T-helper 1 cell treated with Interleukin-12 subunit alpha and Interleukin-12 subunit beta and Interleukin-4 antibody, amounts not matched to agents 30 μg/mL and 1 μg/mL, for 36 hours (primary cell): ENCODE results near the gene CAMKK2.

ENCODE experiments used
- H3K27ac Mint-ChIP-seq: one replicate; pipeline ENCODE4 v1.8.0; 2021; ENCODE audit warnings: mild to moderate bottlenecking, mixed read lengths
- H3K27me3 Mint-ChIP-seq: one replicate; pipeline ENCODE4 v1.8.0; 2021; ENCODE audit warnings: low read depth, mixed read lengths
- H3K36me3 Mint-ChIP-seq: one replicate; pipeline ENCODE4 v1.8.0; 2021; ENCODE audit warnings: low read depth, mixed read lengths
- H3K4me1 Mint-ChIP-seq: one replicate; pipeline ENCODE4 v1.8.0; 2021; ENCODE audit warnings: low read depth, mixed read lengths
- H3K4me3 Mint-ChIP-seq: one replicate; pipeline ENCODE4 v1.8.0; 2021; ENCODE audit warnings: mild to moderate bottlenecking, moderate library complexity, mixed read lengths
- H3K9me3 Mint-ChIP-seq: one replicate; pipeline ENCODE4 v1.8.0; 2021; ENCODE audit warnings: mixed read lengths

The CAMKK2 gene

DNA sequence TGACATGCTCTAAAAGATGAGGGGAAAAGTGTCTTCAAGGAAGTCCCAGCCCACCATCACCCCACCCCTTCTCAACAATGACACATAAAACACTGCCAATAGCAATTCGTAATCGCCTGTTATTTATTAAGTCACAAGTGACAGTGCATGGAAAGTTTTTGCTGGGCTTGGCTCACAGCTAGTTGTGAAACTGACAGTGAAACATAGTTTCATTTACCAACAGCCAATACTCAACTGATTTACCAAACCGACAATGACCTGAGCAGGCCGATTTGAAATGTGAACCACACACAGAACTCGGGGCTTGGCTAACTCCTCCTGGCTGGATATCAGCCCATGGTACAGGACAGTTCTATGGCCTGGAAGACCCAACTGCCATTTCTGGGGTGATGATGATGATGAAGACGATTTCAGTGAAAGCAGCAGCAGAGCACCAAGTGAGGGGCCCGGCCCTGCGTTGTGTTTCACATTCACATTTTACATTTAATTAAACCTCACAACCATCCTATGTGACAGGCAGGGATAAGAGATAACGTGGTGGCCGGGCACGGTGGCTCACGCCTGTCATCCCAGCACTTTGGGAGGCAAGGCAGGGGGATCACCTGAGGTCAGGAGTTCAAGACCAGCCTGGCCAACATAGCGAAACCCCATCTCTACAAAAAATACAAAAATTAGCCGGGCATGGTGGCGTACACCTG is 42.7 kb downstream of the CAMKK2 start:
- Mint-ChIP-seq H3K4me3 (no peak overlapping the region), H3K9me3 (no peaks in the 10 kb centered on the region), H3K4me1 (peaks cover 4% of the 10 kb centered on the region), H3K36me3 (peaks cover 48% of the 10 kb centered on the region), H3K27me3 (no peaks in the 10 kb centered on the region), H3K27ac (no peak overlapping the region)

GRCh38 chr12:121252712-121253345 is 43.7 kb downstream of the CAMKK2 start:
- Mint-ChIP-seq H3K4me1 (peaks cover 4% of the 10 kb centered on the region), H3K27me3 (no peaks in the 10 kb centered on the region), H3K9me3 (no peaks in the 10 kb centered on the region), H3K4me3 (no peak overlapping the region), H3K36me3 (peaks cover 45% of the 10 kb centered on the region), H3K27ac (no peak overlapping the region)

- no peak overlapping the region for H3K27ac Mint-ChIP-seq
- peaks cover 4% of the 10 kb centered on the region for H3K4me1 Mint-ChIP-seq
- H3K9me3 Mint-ChIP-seq: no peaks in the 10 kb centered on the region
- H3K27me3 Mint-ChIP-seq: no peaks in the 10 kb centered on the region
- H3K36me3 Mint-ChIP-seq: peaks cover 44% of the 10 kb centered on the region
- no peak overlapping the region for H3K4me3 Mint-ChIP-seq
These were observed 44.7 kb downstream of the CAMKK2 start for GRCh38 chr12:121251838-121252237.

DNA sequence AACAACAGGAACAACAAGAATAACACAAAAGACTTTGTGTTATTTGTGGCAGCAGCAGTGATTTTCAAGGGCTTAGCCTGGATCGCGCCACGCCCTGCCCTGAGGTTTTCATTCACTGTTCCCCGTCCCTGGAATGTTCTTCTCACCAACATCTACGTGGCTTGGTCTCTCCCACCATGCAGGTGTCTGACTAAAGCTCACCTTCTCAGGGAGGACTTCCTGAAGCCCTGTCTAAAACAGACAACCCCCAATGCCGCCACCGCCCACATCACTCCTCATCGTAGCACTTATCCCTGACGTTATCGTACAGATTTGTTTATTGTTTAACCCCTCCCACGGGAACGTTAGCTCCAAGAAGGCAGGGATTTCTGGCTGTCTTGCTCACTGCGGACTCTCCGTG is 46.1 kb downstream of the CAMKK2 start:
- Mint-ChIP-seq H3K27ac (no peak overlapping the region), H3K9me3 (no peaks in the 10 kb centered on the region), H3K4me3 (no peak overlapping the region), H3K27me3 (no peaks in the 10 kb centered on the region), H3K4me1 (peaks cover 4% of the 10 kb centered on the region), H3K36me3 (peaks cover 38% of the 10 kb centered on the region)

DNA sequence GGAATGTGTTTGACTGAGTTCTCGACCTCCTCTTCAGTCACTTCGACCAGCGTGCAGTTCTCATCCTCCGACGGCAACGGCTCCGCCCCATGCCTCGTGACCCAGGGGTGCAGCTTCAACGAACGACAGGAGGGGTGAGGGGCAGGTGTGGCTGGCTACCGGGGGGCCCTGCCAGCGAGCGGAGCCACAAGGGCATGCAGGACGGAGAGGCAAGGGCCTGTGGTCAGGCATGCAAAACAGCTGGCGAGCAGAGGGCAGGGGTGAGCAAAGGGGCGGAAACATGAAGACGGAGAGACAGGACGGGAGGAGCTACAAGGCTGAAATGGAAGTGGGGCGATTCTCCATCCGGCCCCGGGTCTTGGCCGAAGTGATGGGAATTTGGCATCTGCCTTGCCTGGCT is 47.9 kb downstream of the CAMKK2 start:
- Mint-ChIP-seq H3K36me3 (peaks cover 30% of the 10 kb centered on the region), H3K27me3 (no peaks in the 10 kb centered on the region), H3K9me3 (no peaks in the 10 kb centered on the region), H3K27ac (no peak overlapping the region), H3K4me1 (no peaks in the 10 kb centered on the region), H3K4me3 (no peak overlapping the region)

- H3K36me3 Mint-ChIP-seq: peaks cover 22% of the 10 kb centered on the region
- no peaks in the 10 kb centered on the region for H3K4me1 Mint-ChIP-seq
- no peak overlapping the region for H3K4me3 Mint-ChIP-seq
- H3K27me3 Mint-ChIP-seq: no peaks in the 10 kb centered on the region
- H3K27ac Mint-ChIP-seq: peak overlapping the region; percentile 10
- H3K9me3 Mint-ChIP-seq: no peaks in the 10 kb centered on the region
These were observed 49.5 kb downstream of the CAMKK2 start for GRCh38 chr12:121246893-121247557.

DNA sequence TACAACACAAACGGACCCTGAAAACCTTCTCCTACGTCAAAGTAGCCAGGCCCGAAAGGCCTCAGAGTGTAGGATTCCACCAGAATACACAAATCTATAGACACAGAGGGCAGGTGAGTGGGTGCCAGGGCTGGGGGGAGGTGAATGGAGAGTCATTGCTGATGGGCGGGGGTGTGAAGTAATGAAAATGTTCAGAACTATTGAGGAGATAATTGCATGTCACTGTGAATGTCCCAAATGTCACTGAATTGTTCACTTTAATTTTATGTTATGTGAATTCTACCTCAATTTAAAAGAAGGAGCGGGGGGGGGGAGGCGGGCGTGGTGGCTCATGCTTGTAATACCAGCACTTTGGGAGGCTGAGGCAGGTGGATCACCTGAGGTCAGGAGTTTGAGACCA is 50.6 kb downstream of the CAMKK2 start:
- Mint-ChIP-seq H3K27me3 (no peaks in the 10 kb centered on the region), H3K4me3 (no peak overlapping the region), H3K4me1 (peaks cover 4% of the 10 kb centered on the region), H3K9me3 (no peaks in the 10 kb centered on the region), H3K36me3 (peaks cover 23% of the 10 kb centered on the region), H3K27ac (no peak overlapping the region)

DNA sequence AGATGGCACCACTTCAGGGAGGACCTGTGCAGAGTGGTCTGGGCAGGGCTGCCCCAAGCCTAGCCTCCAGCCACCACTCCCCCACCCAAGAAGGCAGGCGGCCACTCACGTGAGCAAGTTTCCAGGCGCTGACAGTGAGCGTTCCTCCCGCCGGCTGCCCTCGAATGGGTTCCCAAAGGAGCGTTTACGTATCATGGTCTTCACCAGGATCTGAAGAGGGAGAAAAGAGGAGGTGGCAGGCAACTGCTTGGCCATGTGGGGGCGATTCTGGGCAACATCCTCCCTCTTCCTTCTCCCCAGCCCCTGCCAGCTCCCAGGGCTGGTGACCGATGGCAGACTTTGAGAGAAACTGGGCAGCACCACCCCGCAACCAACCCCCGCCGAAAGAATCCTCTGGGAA is 51.5 kb downstream of the CAMKK2 start:
- no peaks in the 10 kb centered on the region for H3K27me3 Mint-ChIP-seq
- peaks cover 11% of the 10 kb centered on the region for H3K4me1 Mint-ChIP-seq
- no peaks in the 10 kb centered on the region for H3K9me3 Mint-ChIP-seq
- H3K4me3 Mint-ChIP-seq: no peak overlapping the region
- no peak overlapping the region for H3K27ac Mint-ChIP-seq
- H3K36me3 Mint-ChIP-seq: peaks cover 23% of the 10 kb centered on the region

DNA sequence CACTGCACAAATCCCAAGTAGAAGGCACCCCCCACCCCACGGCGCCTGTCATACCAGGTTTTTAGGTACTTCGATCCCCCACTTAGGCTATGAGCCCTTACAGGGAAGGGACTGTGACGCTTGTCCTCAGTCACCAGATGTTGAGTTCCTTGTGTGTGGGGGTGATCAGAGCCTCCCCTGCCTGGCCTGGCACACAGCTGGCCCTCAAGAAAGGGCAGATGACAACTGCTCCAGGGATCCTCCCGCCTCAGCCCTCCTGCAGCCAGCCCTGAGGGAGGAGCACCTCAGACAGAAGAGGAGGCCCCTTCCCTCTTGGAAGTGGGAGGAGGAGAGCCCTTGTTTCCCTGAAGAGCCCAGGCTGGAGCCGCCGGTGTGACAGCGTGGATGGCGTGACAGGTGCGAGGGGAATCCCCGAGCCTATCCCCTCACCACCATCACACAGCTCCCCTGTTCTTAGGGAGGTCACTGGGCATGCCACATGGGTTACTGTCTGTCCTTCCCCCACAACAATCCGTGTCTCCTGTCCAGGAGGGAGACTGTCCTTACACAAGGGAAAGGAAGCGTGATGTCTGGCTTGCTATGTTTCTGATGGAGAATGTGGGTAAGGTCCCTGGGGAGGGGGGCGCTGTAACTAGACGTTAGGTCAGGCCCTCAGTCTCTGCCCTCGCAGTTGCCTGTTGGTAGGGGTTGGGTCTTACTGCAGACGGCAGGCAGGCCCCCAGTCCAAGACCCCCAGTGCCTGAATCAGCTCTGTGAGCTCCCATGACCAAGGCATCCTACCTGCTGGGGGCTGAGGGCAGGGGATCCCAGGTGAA is 55.1 kb downstream of the CAMKK2 start:
- H3K36me3 Mint-ChIP-seq: peaks cover 20% of the 10 kb centered on the region

GRCh38 chr12:121240484-121241101 is 55.9 kb downstream of the CAMKK2 start:
- Mint-ChIP-seq H3K9me3 (no peaks in the 10 kb centered on the region), H3K4me1 (peaks cover 32% of the 10 kb centered on the region), H3K27ac (peak overlapping the region; percentile 86), H3K27me3 (no peaks in the 10 kb centered on the region), H3K36me3 (peaks cover 21% of the 10 kb centered on the region), H3K4me3 (peak overlapping the region; percentile 72)

More for the DNA sequence above, 55.1 kb downstream of the CAMKK2 start:
- Mint-ChIP-seq H3K4me1 (peaks cover 27% of the 10 kb centered on the region), H3K4me3 (peak overlapping the region; percentile 72), H3K9me3 (no peaks in the 10 kb centered on the region), H3K27ac (peak overlapping the region; percentile 86), H3K27me3 (no peaks in the 10 kb centered on the region)

DNA sequence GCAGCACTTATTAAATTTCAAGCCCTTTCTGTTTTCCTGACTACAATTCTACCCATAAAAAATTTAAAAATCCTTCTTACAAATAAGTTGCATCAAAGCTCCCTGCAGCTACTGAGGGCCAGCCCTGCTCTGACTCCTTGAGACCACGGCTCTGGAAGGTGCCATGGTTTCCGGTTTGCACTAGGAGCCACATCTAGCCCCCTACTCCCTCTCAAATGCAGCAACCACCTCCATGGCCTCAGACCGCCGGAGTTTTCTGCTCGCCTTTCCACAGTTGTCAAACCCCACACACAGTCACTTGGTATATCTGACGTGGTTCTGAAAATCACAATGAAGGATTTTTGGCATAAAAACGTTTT is 56.5 kb downstream of the CAMKK2 start:
- H3K4me3 Mint-ChIP-seq: peak overlapping the region; percentile 58

GRCh38 chr12:121239351-121240061 is 57.0 kb downstream of the CAMKK2 start:
- H3K27ac Mint-ChIP-seq: peak overlapping the region; percentile 86
- peak overlapping the region; percentile 13 for H3K4me3 Mint-ChIP-seq
- no peaks in the 10 kb centered on the region for H3K27me3 Mint-ChIP-seq
- H3K9me3 Mint-ChIP-seq: no peaks in the 10 kb centered on the region
- H3K36me3 Mint-ChIP-seq: peaks cover 24% of the 10 kb centered on the region
- H3K4me1 Mint-ChIP-seq: peaks cover 32% of the 10 kb centered on the region

More for the DNA sequence above, 56.5 kb downstream of the CAMKK2 start:
- H3K36me3 Mint-ChIP-seq: peaks cover 21% of the 10 kb centered on the region
- H3K27ac Mint-ChIP-seq: peak overlapping the region; percentile 86
- no peaks in the 10 kb centered on the region for H3K27me3 Mint-ChIP-seq
- no peaks in the 10 kb centered on the region for H3K9me3 Mint-ChIP-seq
- H3K4me1 Mint-ChIP-seq: peaks cover 32% of the 10 kb centered on the region

GRCh38 chr12:121238604-121239350 is 57.7 kb downstream of the CAMKK2 start:
- Mint-ChIP-seq H3K9me3 (no peaks in the 10 kb centered on the region), H3K4me1 (peaks cover 32% of the 10 kb centered on the region), H3K36me3 (peaks cover 28% of the 10 kb centered on the region), H3K4me3 (no peak overlapping the region), H3K27me3 (no peaks in the 10 kb centered on the region), H3K27ac (peak overlapping the region; percentile 66)
